ENCODE results near the gene NISCH. TPM values are rescaled to one million over a fixed set of nuclear protein-coding genes. Genes with fewer than 3 reads are reported as not detected.

The NISCH gene
- total and polyA plus RNA-seq, 3 donors from 2014 or later, result 166 to 327 (median 315) TPM

- no peaks in the 10 kb centered on the region for H3K36me3 ChIP-seq (ENCODE audit: low read depth, missing control alignments)
- no peaks in the 10 kb centered on the region for H3K27me3 ChIP-seq
- 70 to 71% methylated on average over 9 to 15 of the region's 23 CpGs for WGBS, 2 donors
- no peak overlapping the region for H3K4me3 ChIP-seq
- H3K4me1 ChIP-seq, result peaks cover 71% of the 10 kb centered on the region
- intact Hi-C loops (cut with DNase I; ENCODE audit: low total_unique reads), result no loop called here
- TF ChIP-seq, protein P1, sequence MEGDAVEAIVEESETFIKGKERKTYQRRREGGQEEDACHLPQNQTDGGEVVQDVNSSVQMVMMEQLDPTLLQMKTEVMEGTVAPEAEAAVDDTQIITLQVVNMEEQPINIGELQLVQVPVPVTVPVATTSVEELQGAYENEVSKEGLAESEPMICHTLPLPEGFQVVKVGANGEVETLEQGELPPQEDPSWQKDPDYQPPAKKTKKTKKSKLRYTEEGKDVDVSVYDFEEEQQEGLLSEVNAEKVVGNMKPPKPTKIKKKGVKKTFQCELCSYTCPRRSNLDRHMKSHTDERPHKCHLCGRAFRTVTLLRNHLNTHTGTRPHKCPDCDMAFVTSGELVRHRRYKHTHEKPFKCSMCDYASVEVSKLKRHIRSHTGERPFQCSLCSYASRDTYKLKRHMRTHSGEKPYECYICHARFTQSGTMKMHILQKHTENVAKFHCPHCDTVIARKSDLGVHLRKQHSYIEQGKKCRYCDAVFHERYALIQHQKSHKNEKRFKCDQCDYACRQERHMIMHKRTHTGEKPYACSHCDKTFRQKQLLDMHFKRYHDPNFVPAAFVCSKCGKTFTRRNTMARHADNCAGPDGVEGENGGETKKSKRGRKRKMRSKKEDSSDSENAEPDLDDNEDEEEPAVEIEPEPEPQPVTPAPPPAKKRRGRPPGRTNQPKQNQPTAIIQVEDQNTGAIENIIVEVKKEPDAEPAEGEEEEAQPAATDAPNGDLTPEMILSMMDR (IDR thresholded peaks at IDR 0.05), result no peak
- no peak for TF ChIP-seq POLR2A (IDR thresholded peaks at IDR 0.05)
- DNase-seq, result no peak
- no peaks in the 10 kb centered on the region for H3K9me3 ChIP-seq
- peak overlapping the region; percentile 47 to 81 for H3K27ac ChIP-seq
Observed at GRCh38 chr3:52490939-52491526, 35.6 kb downstream of the NISCH start.

GRCh38 chr3:52492059-52492458 is 36.7 kb downstream of the NISCH start:
- Histone ChIP-seq H3K4me3 (no peak overlapping the region), H3K27ac (peak overlapping the region in 1 of 2 donors; percentile 81), H3K9me3 (no peaks in the 10 kb centered on the region), H3K36me3 (ENCODE audit: low read depth, missing control alignments) (no peaks in the 10 kb centered on the region), H3K27me3 (no peaks in the 10 kb centered on the region), H3K4me1 (peaks cover 65% of the 10 kb centered on the region)
- TF ChIP-seq, protein P1 (IDR thresholded peaks at IDR 0.05), result no peak
- TF ChIP-seq POLR2A (IDR thresholded peaks at IDR 0.05), result no peak
- no peak for DNase-seq
- intact Hi-C loops (cut with DNase I; ENCODE audit: low total_unique reads), result no loop called here
- WGBS, 2 donors, result 90 to 91% methylated on average over 7 to 21 of the region's 21 CpGs

- Histone ChIP-seq H3K4me3 (no peak overlapping the region), H3K9me3 (no peaks in the 10 kb centered on the region), H3K4me1 (peaks cover 61% of the 10 kb centered on the region), H3K27me3 (no peaks in the 10 kb centered on the region), H3K36me3 (ENCODE audit: low read depth, missing control alignments) (no peaks in the 10 kb centered on the region), H3K27ac (no peak overlapping the region)
- DNase-seq, result no peak
- TF ChIP-seq POLR2A (IDR thresholded peaks at IDR 0.05), result no peak
- TF ChIP-seq, protein P1 (IDR thresholded peaks at IDR 0.05), result no peak
- intact Hi-C loops (cut with DNase I; ENCODE audit: low total_unique reads), result no loop called here
- WGBS, 2 donors, result 88 to 98% methylated on average over 2 to 7 of the region's 7 CpGs
Observed at GRCh38 chr3:52493232-52494017, 38.0 kb downstream of the NISCH start.

GRCh38 chr3:52494445-52494844 is 39.0 kb downstream of the NISCH start:
- Histone ChIP-seq H3K36me3 (ENCODE audit: low read depth, missing control alignments) (no peaks in the 10 kb centered on the region), H3K4me3 (no peak overlapping the region), H3K27ac (peak overlapping the region in 1 of 2 donors; percentile 74), H3K9me3 (no peaks in the 10 kb centered on the region), H3K27me3 (no peaks in the 10 kb centered on the region), H3K4me1 (peaks cover 51% of the 10 kb centered on the region)
- DNase-seq, result no peak
- intact Hi-C loops (cut with DNase I; ENCODE audit: low total_unique reads), result no loop called here
- TF ChIP-seq POLR2A (IDR thresholded peaks at IDR 0.05), result no peak
- TF ChIP-seq, protein P1 (IDR thresholded peaks at IDR 0.05), result no peak
- WGBS, 2 donors, result 70 to 71% methylated on average over 7 of the region's 7 CpGs

Data from testis (tissue), 3 donors.